A549 (cell line): ENCODE results near the gene TMEM108. TPM values are rescaled to one million over a fixed set of nuclear protein-coding genes. Genes with fewer than 3 reads are reported as not detected.

Experiments used
- ATAC-seq, 2 experiments: fragments of 200-7000 bp in 1 of 2; fragments of >200 bp in 1 of 2; cut with Nextera tagmentation in 1 of 2; cut with Tn5 transposase in 1 of 2; 3 replicates each; pipeline versions ENCODE4 v1.8.0 to v1.9.1; 2018 to 2020; ENCODE audit warnings: mild to moderate bottlenecking in 1 of 2, moderate library complexity in 1 of 2
- CTCF ChIA-PET: fragments of 300-600 bp; sonication (Branson Sonifier 250); formaldehyde crosslinking; extraction: SDS; loops from one replicate; lab custom pipeline; 2021; ENCODE audit warnings: antibody characterized with exemption, inconsistent platforms; lab: Yijun Ruan, JAX
- POLR2A ChIA-PET: fragments of 350-600 bp; formaldehyde crosslinking; extraction: SDS; loops from one replicate; lab custom pipeline; 2021; ENCODE audit warnings: antibody characterized with exemption, inconsistent platforms; lab: Yijun Ruan, JAX
- DNase-seq, 2 experiments: peaks; one replicate each; pipeline versions ENCODE4 v3.0.0 to v3.0.0-alpha.2; 2011 to 2016; ENCODE audit warnings: low read depth in 1 of 2, low spot score in 1 of 2
- FAIRE-seq: peaks from 2 replicates; lab custom pipeline; 2011; peaks lifted over from hg19 to GRCh38; lab: Jason Lieb, UNC
- H3K27ac ChIP-seq, 2 experiments: fragments of >200 bp; sonication (Bioruptor Twin); formaldehyde crosslinking; 3 replicates each; pipeline ENCODE4 v1.5.1; 2016 to 2017
- H3K4me1 ChIP-seq: fragments of >200 bp; sonication (Bioruptor Twin); formaldehyde crosslinking; 3 replicates; pipeline ENCODE4 v1.6.1; 2016
- H3K4me2 ChIP-seq: fragments of >200 bp; sonication (Bioruptor Twin); formaldehyde crosslinking; 3 replicates; pipeline ENCODE4 v1.6.1; 2016
- H3K4me3 ChIP-seq: fragments of >200 bp; sonication (Bioruptor Twin); formaldehyde crosslinking; 3 replicates; pipeline ENCODE4 v1.5.1; 2016
- H3K9me3 ChIP-seq: fragments of >200 bp; sonication (Bioruptor Twin); formaldehyde crosslinking; 3 replicates; pipeline ENCODE4 v1.6.1; 2016
- BCL3 ChIP-seq: fragments of >200 bp; sonication (Bioruptor Twin); formaldehyde crosslinking; IDR thresholded peaks from 3 replicates; pipeline ENCODE4 v1.6.1; 2016
- CEBPB ChIP-seq, 2 experiments: fragments of >200 bp in 1 of 2; sonication (Bioruptor Twin) in 1 of 2; formaldehyde crosslinking in 1 of 2; IDR thresholded peaks; 2 replicates each; pipeline ENCODE4 v1.6.1; 2012 to 2016
- CHD2 ChIP-seq: fragments of 150-350 bp; IDR thresholded peaks from 2 replicates; pipeline ENCODE4 v1.6.1; 2014; ENCODE audit warnings: low read length; ENCODE audit not compliant: partially characterized antibody
- EHF ChIP-seq: fragments of 250-450 bp; sonication (Bioruptor Pico); IDR thresholded peaks from 2 replicates; pipeline ENCODE4 v1.5.0; 2020; ENCODE audit warnings: mild to moderate bottlenecking
- FOXS1 ChIP-seq: fragments of 250-450 bp; sonication (Bioruptor Pico); IDR thresholded peaks from 2 replicates; pipeline ENCODE4 v1.5.0; 2020; ENCODE audit warnings: mild to moderate bottlenecking, moderate library complexity
- HDAC2 ChIP-seq: fragments of 200-600 bp; sonication (generic); IDR thresholded peaks from 2 replicates; pipeline ENCODE4 v1.6.1; 2016
- HEYL ChIP-seq: fragments of 250-450 bp; sonication (Bioruptor Pico); IDR thresholded peaks from 2 replicates; pipeline ENCODE4 v1.8.0; 2021; ENCODE audit warnings: mild to moderate bottlenecking, moderate library complexity
- HOXA7 ChIP-seq: fragments of 250-450 bp; sonication (Bioruptor Pico); IDR thresholded peaks from 2 replicates; pipeline ENCODE4 v1.5.0; 2020; ENCODE audit warnings: mild to moderate bottlenecking, moderate library complexity
- HOXB5 ChIP-seq: fragments of 250-450 bp; sonication (Bioruptor Pico); IDR thresholded peaks from 2 replicates; pipeline ENCODE4 v1.5.0; 2020; ENCODE audit warnings: mild to moderate bottlenecking, moderate library complexity
- JUNB ChIP-seq: fragments of >200 bp; sonication (Bioruptor Twin); formaldehyde crosslinking; IDR thresholded peaks from 2 replicates; pipeline ENCODE4 v1.6.1; 2016
- MAZ ChIP-seq: fragments of 150-350 bp; IDR thresholded peaks from 2 replicates; pipeline ENCODE4 v1.6.1; 2014; ENCODE audit warnings: antibody characterized with exemption, low read depth, low read length, borderline replicate concordance
- NFE2L2 ChIP-seq: fragments of 150-350 bp; conservative IDR thresholded peaks from 2 replicates; pipeline ENCODE4 v1.6.1; 2014; ENCODE audit warnings: low read length
- RFX5 ChIP-seq: fragments of 450-650 bp; IDR thresholded peaks from 2 replicates; pipeline ENCODE4 v1.7.1; 2014; ENCODE audit warnings: antibody characterized with exemption, mild to moderate bottlenecking, moderate library complexity
- SMC3 ChIP-seq: fragments of >200 bp; sonication (Bioruptor Twin); formaldehyde crosslinking; IDR thresholded peaks from 3 replicates; pipeline ENCODE4 v1.6.1; 2018; ENCODE audit warnings: inconsistent platforms
- SREBF2 ChIP-seq: fragments of 450-650 bp; IDR thresholded peaks from 2 replicates; pipeline ENCODE4 v1.6.1; 2014; ENCODE audit warnings: mild to moderate bottlenecking, moderate library complexity
- TP53 ChIP-seq: fragments of 250-450 bp; sonication (Bioruptor Pico); IDR thresholded peaks from 2 replicates; pipeline ENCODE4 v1.5.0; 2021; ENCODE audit warnings: mild to moderate bottlenecking, moderate library complexity
- USF2 ChIP-seq: fragments of 450-650 bp; IDR thresholded peaks from 2 replicates; pipeline ENCODE4 v1.6.1; 2014; ENCODE audit warnings: antibody characterized with exemption
- ZFP36 ChIP-seq: fragments of 450-650 bp; IDR thresholded peaks from 2 replicates; pipeline ENCODE4 v1.6.1; 2014; ENCODE audit warnings: borderline replicate concordance; ENCODE audit not compliant: partially characterized antibody
- WGBS: methylation state at CpG from one replicate; pipeline ENCODE4 v1.1.6; 2017; ENCODE audit errors: missing lambda C conversion rate; 5-methylcytosine and 5-hydroxymethylcytosine counted together
- polyA plus RNA-seq, 4 experiments: library from polyadenylated mRNA; depleted of rRNA in 3 of 4; stranded (reverse); fragments of >200 nt; fragmentation: RNase III in 1 of 4; extraction: RNeasy Plus Mini Kit Qiagen cat#74134 plus additional on column Dnase treatment in 1 of 4; gene quantifications; 2 replicates in 3 of 4; 3 replicates in 1 of 4; pipeline ENCODE4 v1.2.3, GENCODE V29; 2011 to 2017
- TF ChIP-seq, protein P1 (sequence below): fragments of 250-450 bp; sonication (Bioruptor Pico); IDR thresholded peaks from 2 replicates; pipeline ENCODE4 v1.5.0; 2020; ENCODE audit warnings: low read depth, mild to moderate bottlenecking, moderate library complexity
- TF ChIP-seq, protein P2 (sequence below): IDR thresholded peaks from 2 replicates; pipeline ENCODE4 v1.6.1; 2012

The TMEM108 gene
- polyA plus RNA-seq, 2 of the 4 experiments (the other 2 are of a cell fraction), result not detected

DNA sequence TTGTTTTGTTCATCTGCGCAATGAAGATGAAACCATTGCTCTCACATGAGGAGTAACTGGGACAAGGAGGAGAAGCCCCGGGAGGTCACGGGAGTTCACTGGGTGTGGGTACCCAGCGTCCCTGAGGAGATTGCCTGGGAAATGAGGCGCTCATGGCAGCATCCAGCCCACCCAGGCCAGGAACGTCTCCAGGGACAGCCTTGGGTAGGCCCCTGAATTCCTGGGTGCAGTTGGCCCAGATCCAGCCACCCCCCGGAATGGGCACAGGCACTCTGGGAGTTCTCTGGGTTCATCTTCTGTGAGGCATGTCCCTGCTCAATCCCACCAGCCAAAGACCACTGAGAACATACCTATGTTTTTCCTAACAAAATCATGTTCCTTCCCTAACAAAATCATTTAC is 380.2 kb downstream of the TMEM108 start (continued):
- no peak for TF ChIP-seq CHD2
- TF ChIP-seq, protein P1, sequence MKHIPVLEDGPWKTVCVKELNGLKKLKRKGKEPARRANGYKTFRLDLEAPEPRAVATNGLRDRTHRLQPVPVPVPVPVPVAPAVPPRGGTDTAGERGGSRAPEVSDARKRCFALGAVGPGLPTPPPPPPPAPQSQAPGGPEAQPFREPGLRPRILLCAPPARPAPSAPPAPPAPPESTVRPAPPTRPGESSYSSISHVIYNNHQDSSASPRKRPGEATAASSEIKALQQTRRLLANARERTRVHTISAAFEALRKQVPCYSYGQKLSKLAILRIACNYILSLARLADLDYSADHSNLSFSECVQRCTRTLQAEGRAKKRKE (CRISPR knock-in tag), result no peak

DNA sequence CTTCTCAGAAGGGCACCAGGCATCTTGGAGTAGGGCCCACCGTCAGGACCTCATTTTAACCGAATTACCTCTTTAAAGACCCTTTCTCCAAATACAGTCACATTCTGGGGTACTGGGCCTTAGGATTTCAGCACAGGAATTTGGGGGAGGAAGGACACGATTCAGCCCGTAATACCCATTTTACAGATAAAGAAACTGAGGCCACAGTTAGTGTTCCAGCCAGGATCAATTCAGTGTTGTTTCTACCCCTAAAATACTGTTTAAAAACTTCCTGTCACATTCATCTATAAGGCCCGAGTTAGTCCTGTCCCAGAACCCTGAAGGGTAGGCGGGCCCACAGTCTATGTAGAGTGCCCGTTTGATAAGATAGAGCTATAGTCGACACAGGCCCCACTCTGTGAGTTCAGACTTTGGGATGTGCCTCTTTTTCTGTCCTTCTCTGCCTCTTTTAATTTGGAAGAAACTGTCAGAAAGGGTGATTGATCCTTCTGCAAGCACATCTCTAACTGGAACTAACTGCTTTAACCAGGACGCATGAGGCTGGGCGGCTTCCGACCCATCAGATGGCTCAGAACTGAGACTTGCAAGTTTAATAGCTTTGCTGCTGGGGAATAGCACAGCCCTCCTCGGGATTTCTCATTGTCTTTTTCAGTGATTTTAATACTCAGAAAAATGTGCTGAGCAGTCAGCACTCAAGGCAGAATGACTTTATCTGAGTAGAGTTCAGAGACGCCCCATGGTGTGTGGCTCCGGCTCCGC is 381.1 kb downstream of the TMEM108 start:
- no peak overlapping the region for H3K4me3 ChIP-seq
- POLR2A ChIA-PET, result no interaction called here
- ATAC-seq (no peak), DNase-seq (no peak), FAIRE-seq (no peak)
- 66% methylated on average over 12 of the region's 15 CpGs for WGBS
- CTCF ChIA-PET, result interaction anchor here (1.8 to 3.7 kb wide), 2 partner anchors 9 to 688 kb away, joined by 5 to 21 read pairs; no protein-coding TSS in a partner anchor
- H3K4me2 ChIP-seq, result no peak overlapping the region
- no peak for TF ChIP-seq CEBPB (IDR thresholded peaks at IDR 0.05)
- TF ChIP-seq, protein P2, sequence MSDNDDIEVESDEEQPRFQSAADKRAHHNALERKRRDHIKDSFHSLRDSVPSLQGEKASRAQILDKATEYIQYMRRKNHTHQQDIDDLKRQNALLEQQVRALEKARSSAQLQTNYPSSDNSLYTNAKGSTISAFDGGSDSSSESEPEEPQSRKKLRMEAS, result no peak
- no peak for TF ChIP-seq RFX5
- H3K4me1 ChIP-seq, result no peaks in the 10 kb centered on the region
- H3K9me3 ChIP-seq, result no peaks in the 10 kb centered on the region
- no peak overlapping the region for H3K27ac ChIP-seq

DNA sequence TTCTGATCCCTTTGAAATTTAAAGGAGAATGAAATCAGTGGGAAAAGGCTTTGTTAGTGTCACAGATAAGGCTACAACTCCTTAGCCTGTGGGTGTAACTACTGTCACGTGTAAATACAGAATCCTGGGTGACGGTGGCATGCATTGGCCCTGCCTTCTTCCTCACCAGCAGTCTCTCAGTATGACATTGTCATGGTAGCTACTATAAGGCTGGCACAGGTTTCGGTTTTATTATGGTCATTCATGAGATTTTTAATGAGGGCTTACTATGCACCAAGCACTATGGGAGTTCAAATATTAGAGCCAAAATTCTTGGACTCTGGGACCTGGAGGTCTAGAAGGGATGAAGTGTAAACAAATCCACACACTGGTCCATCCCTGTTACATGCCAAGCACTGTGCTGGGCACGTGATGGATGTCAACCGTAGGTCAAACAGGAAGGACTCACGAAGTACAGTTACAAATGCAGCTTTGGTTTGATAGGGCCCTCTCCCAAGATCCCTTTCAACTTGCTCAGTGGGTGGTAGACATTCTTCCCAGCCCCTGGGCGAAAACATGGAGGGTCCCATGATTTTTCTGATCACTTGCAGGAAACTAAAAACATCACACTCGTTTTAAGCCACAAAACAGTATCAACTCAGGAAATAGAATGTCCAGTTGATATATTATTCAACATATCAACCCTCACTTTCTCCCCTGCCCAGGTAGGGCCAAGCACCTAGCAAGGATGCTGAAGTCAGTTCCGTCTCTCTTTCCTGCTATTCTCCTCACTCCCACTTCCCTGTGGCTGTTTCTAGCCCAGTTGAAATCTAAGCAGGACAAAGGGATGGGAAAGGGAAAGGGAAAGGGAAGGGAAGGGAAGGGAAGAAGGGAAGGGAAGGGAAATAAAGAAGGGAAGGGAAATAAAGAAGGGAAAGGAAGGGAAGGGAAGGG is 387.0 kb downstream of the TMEM108 start:
- Histone ChIP-seq H3K4me3 (no peak overlapping the region), H3K27ac (no peak overlapping the region), H3K9me3 (no peaks in the 10 kb centered on the region), H3K4me1 (no peaks in the 10 kb centered on the region), H3K4me2 (no peak overlapping the region)
- no peak for ATAC-seq
- DNase-seq, result no peak
- 62% methylated on average over 9 of the region's 9 CpGs for whole genome bisulfite sequencing
- POLR2A ChIA-PET, result no interaction called here
- TF ChIP-seq JUNB, result no peak
- CTCF ChIA-PET, result interaction anchor here (1.1 to 1.5 kb wide), 6 partner anchors 22 to 699 kb away, joined by 3 to 11 read pairs (median 4); no protein-coding TSS in a partner anchor
- no peak for FAIRE-seq

DNA sequence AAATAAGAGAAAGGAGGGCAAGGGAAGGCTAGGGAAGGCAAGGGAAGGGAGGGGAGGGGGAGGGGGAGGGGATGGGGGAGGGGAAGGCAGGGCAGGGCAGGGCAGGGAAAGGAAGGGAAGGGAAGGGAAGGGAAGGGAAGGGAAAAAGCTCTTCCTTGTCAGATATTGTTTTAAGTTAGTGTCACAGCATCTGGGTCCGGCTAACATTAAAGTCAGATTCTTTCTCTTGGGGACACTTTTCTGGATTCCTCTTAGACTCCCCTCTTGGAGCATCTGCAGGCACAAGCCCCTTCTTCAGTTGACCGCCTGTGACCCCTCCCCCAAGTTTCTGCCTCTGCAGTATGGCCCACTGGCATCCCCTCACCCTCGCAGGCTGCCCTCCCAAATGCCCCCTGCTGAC is 387.7 kb downstream of the TMEM108 start:
- Histone ChIP-seq H3K4me1 (no peaks in the 10 kb centered on the region), H3K4me3 (no peak overlapping the region), H3K4me2 (no peak overlapping the region), H3K27ac (no peak overlapping the region), H3K9me3 (no peaks in the 10 kb centered on the region)
- ATAC-seq (no peak), FAIRE-seq (no peak), DNase-seq (no peak)
- CTCF ChIA-PET, result interaction anchor here (1.0 to 1.2 kb wide), 2 partner anchors 695 to 700 kb away, joined by 4 to 5 read pairs; no protein-coding TSS in a partner anchor
- WGBS, result 52% methylated on average over 3 of the region's 3 CpGs
- POLR2A ChIA-PET, result no interaction called here
- TF ChIP-seq ZFP36 (no peak), HEYL (CRISPR knock-in tag) (no peak), HDAC2 (no peak), CEBPB (IDR thresholded peaks at IDR 0.05) (no peak), TP53 (no peak), USF2 (no peak), BCL3 (no peak), HOXA7 (CRISPR knock-in tag) (no peak), MAZ (no peak), SREBF2 (no peak), FOXS1 (no peak), EHF (no peak), SMC3 (no peak), HOXB5 (CRISPR knock-in tag) (no peak), NFE2L2 (no peak)
